Spleen (tissue), 7 donors: ENCODE measurements around the gene ATP5ME.

Source experiments
- CTCF ChIP-seq, 11 experiments: fragments of 200-600 bp in 7 of 11; fragments of 450-650 bp in 4 of 11; sonication (generic) in 4 of 11; IDR thresholded peaks in 8 of 11; conservative IDR thresholded peaks in 3 of 11; 1 replicate in 7 of 11; 2 replicates in 4 of 11; pipeline versions ENCODE4 v1.4.0 to v1.8.0; 2016 to 2021; ENCODE audit warnings: antibody characterized with exemption in 11 of 11, inconsistent platforms in 4 of 11, mild to moderate bottlenecking in 1 of 11
- POLR2AphosphoS5 ChIP-seq, 3 donors: sonication (generic); formaldehyde crosslinking; IDR thresholded peaks; one replicate each; pipeline ENCODE4 v1.5.1; 2017; ENCODE audit warnings: antibody characterized with exemption in 3 of 3
- donor health status: DM: no; HTN: no; CAD: no; lungs with moderate emphysema.
- donor health status: DM: no; HTN: no; CAD: no.
- donor health status: DM: no; HTN: no; CAD: no.

DNA sequence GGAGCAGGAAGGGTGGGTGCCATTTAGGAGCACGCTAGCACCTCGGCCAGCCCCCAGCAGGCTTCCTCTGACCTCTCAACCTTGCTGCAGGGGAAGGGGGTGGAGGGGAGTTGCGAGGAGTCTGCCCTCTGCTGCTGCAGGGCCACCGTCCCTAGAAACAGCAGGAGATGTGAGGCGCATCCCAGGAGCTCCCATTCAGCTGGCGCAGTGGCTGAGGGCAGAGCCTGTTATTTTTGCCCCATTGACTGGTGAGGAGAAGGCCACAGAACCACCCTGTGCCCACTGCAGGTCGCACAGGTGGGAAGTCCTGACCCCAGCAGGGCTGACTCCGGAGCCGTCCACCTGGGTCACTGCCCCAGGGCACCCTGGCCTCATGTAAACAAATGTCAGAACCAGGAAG is 40.7 kb downstream of the ATP5ME start:
- TF ChIP-seq CTCF (IDR thresholded peaks at IDR 0.05 in 8 of 11, conservative IDR thresholded peaks at IDR 0.05 in 3 of 11) = no peak
- no peak for TF ChIP-seq POLR2AphosphoS5 (IDR thresholded peaks at IDR 0.05)
